Measurements from ENCODE around the gene ADAM11.
"Not testable (repeated sequence)": the region's sequence is repeated elsewhere in the genome, so short reads cannot be mapped to it uniquely, and the experiment has no call there.

ADAM11 gene

GRCh38 chr17:44794851-44795413 lies 36.1 kb downstream of the ADAM11 start:
- DNase-seq (ENCODE audit: low spot score), result no peak

GRCh38 chr17:44795421-44795820 lies 36.6 kb downstream of the ADAM11 start:
- no peak for DNase-seq (ENCODE audit: low spot score)

- no peak for DNase-seq (ENCODE audit: low spot score)
Observed at GRCh38 chr17:44795928-44796327, 37.1 kb downstream of the ADAM11 start.

GRCh38 chr17:44796731-44797130 lies 37.9 kb downstream of the ADAM11 start:
- no peak for DNase-seq (ENCODE audit: low spot score)

- no peak for DNase-seq (ENCODE audit: low spot score)
Observed at GRCh38 chr17:44797802-44798201, 39.0 kb downstream of the ADAM11 start.

GRCh38 chr17:44798356-44798755 lies 39.6 kb downstream of the ADAM11 start:
- DNase-seq (ENCODE audit: low spot score), result no peak

- DNase-seq (ENCODE audit: low spot score), result no peak
Observed at GRCh38 chr17:44801880-44802279, 43.1 kb downstream of the ADAM11 start.

- DNase-seq (ENCODE audit: low spot score), result no peak
Observed at GRCh38 chr17:44804302-44805089, 45.7 kb downstream of the ADAM11 start.

GRCh38 chr17:44807093-44807816 lies 48.5 kb downstream of the ADAM11 start:
- no peak for DNase-seq (ENCODE audit: low spot score)

- DNase-seq (ENCODE audit: low spot score), result no peak
Observed at GRCh38 chr17:44807817-44808155, 49.0 kb downstream of the ADAM11 start.

- DNase-seq (ENCODE audit: low spot score), result no peak
Observed at GRCh38 chr17:44808156-44808555, 49.4 kb downstream of the ADAM11 start.

- DNase-seq (ENCODE audit: low spot score), result not testable (repeated sequence)
Observed at GRCh38 chr17:44808656-44809388, 50.0 kb downstream of the ADAM11 start.

- DNase-seq (ENCODE audit: low spot score), result no peak
Observed at GRCh38 chr17:44812263-44812662, 53.5 kb downstream of the ADAM11 start.

GRCh38 chr17:44818508-44818907 lies 59.7 kb downstream of the ADAM11 start:
- DNase-seq (ENCODE audit: low spot score), result not testable (repeated sequence)

- DNase-seq (ENCODE audit: low spot score), result no peak
Observed at GRCh38 chr17:44820631-44821212, 61.9 kb downstream of the ADAM11 start.

- not testable (repeated sequence) for DNase-seq (ENCODE audit: low spot score)
Observed at GRCh38 chr17:44825236-44825635, 66.4 kb downstream of the ADAM11 start.

GRCh38 chr17:44826123-44826790 lies 67.5 kb downstream of the ADAM11 start:
- DNase-seq (ENCODE audit: low spot score), result no peak

GRCh38 chr17:44827863-44828262 lies 69.1 kb downstream of the ADAM11 start:
- DNase-seq (ENCODE audit: low spot score), result no peak

GRCh38 chr17:44828919-44829522 lies 70.2 kb downstream of the ADAM11 start:
- DNase-seq (ENCODE audit: low spot score), result no peak

- DNase-seq (ENCODE audit: low spot score), result no peak
Observed at GRCh38 chr17:44829523-44830358, 71.0 kb downstream of the ADAM11 start, which contains the start of gene GJC1. Gene GJC1 (minus strand): TSS chr17:44830287. CDS start chr17:44805817, 24,470 bp downstream.
